Aortic smooth muscle cell (primary cell): ENCODE data around the gene FOSL1. TPM values are rescaled to one million over a fixed set of nuclear protein-coding genes. Genes with fewer than 3 reads are reported as not detected.

ENCODE experiments used
- total RNA-seq: library from RNA; depleted of rRNA; stranded (reverse); fragments of >200 nt; gene quantifications from 2 replicates; pipeline ENCODE4 v1.2.3, GENCODE V29; 2014

The FOSL1 gene
- 24.0 and 32.9 TPM in 2 replicates for total RNA-seq

DNA sequence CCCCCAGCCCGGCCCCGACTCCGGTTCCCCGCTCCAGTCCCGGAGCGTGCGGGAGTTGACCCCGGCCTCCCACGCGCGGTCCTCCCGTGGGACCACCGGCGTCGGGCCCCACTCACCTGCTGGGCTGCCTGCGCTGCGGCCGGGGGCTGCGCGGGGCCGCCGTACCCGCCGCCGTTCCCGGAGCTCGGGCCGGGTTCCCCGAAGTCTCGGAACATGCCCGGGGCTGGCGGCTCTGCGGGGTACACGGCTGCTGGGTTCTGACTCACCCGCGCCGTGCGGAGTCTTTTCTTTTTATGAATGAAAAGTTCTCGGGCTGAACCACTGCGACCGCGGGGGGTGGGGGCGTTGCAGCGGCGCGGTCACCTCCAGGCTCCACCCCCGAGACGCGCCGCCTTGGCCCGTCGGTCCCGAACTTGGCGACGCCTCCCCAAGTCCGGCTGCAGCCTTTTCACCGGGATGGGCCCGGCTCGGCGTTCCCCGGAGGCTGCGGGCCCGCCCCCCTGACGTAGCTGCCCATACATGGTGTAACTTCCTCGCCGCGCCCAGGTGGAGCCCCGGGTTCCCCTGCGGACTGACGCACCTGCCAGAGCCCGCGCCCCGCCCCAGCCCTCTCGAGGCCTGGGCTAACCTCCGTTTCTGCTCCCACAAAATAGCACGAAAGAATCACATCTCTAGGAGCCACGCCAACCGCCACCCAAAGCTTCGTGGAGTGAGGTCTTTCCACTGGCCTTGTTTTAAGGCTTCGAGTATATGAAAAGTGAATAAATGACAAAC lies at the start of gene FOSL1:
Gene FOSL1 (minus strand): TSS at position 264 of the 774 bp plus-strand sequence. CDS start 49 bp downstream, at position 215.

GRCh38 chr11:65945430-65945911 lies 45.3 kb upstream of the FOSL1 start, which contains the start of gene TSGA10IP:
Gene TSGA10IP (plus strand): TSS chr11:65945480. CDS start chr11:65945676, 196 bp downstream.

DNA sequence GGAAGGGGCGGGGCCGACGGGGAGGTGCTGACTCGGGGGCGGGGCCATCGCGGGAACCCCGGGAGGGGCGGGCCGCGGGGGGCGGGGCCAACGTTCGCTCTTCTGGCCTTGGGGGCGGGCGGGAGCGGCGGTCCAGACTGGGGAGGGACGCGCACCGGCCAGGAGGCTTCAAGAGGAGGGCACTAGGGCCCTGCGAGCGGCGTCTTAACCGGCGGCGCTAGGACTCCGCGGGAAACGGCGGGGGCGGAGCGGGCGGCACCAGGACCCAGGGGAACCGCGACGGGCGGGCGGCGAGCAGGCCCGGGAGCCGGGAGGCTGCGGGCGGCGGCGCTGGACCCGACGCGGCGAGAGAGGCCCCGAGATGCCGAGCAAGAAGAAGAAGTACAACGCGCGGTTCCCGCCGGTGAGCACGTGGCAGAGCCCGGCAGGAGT lies 19.0 kb upstream of the FOSL1 start, which contains the start of gene DRAP1:
Gene DRAP1 (plus strand): TSS at position 286 of the 432 bp plus-strand sequence. CDS start 76 bp downstream, at position 362.

DNA sequence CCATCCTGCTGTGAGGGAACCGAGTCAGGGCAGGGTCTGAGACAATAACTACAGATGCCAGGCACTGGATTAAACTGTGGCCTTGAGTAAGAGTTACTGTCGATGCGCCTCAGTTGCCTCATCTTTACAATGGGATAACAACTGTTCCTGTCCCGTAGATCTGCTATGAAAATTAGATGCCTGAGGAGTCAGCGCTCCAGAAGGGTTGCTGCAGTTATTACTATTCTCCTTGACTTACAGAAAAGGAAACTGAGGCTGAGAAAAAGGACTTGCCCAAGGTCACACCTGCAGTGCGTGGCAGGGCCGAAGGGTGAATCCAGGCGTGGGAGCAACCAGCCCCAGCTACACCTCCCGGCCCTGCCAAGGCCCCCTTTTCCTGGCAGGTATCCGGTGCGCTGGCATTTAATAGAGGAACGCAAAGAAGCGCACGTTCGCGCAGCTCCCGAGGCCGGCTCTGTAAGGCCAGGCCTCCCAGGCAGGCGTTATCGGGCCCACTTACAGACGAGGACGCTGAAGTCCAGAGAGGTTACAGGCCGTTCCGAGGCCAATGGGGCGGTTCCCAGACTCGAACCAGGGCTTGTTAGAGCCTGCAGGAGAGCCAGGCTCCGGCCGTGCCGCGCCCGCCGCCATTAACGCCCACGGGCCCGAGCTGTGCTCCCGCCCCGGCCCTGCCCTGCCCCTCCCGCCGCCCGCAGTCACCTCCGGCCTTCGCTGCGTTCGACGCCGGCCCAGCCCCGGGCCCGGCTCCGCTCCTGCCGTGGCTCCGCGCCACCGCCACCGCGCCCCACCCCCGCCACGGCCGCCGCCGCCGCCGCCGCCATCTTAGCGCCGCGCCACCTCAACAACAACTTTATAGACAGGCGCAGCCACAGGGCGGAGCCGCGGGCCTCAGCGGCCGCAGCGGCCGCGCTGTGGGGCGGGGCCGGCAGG lies 18.3 kb upstream of the FOSL1 start, which contains the start of gene C11orf68:
Gene C11orf68 (minus strand): TSS at position 852 of the 930 bp plus-strand sequence. CDS start 31 bp downstream, at position 821.

GRCh38 chr11:65890324-65891218 lies 9.6 kb downstream of the FOSL1 start, which contains the start of gene CCDC85B:
Gene CCDC85B (plus strand): TSS chr11:65890673. CDS start chr11:65890784, 111 bp downstream.

DNA sequence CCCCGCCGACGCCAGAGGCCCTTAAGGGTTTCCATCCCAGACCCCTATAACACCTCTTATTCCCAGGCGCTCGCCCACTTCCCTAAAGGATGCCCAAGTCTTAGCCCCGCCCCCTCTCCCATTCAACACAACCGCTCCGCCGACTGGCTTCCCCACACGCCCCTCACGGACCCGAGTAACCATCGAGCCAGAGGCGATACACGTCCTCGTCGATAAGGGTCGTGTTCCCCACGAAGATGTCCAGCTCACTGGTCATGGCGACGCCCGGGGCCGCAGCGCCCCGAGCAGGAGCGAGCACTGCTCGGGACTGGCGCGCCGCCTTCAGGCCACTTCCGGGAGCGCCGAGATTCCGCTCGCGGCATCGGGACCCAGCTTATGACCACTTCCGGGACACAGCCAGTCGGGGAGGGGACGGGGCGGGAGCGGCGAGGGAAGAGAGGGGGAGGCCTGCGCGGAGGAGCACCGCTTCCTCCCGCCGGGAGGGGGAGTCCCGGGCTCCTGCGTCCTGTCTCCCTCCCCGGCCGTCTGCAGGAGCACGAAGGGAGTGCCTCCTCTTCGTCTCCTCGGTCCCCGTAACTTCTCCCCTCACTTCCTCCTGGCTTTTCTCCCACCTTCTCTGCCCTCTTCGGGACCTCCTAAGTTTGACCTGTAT lies 11.9 kb downstream of the FOSL1 start, which contains the start of gene FIBP:
Gene FIBP (minus strand): TSS at position 309 of the 652 bp plus-strand sequence. CDS start 53 bp downstream, at position 256.

GRCh38 chr11:65879617-65880016 lies 20.6 kb downstream of the FOSL1 start, which contains the start of gene CTSW:
Gene CTSW (plus strand): TSS chr11:65879837. CDS start chr11:65879855, 18 bp downstream.

GRCh38 chr11:65872586-65873317 lies 27.4 kb downstream of the FOSL1 start, which contains the start of gene EFEMP2:
Gene EFEMP2 (minus strand): TSS chr11:65872800. CDS start chr11:65872354, 446 bp downstream.

GRCh38 chr11:65860278-65861164 lies 39.7 kb downstream of the FOSL1 start, which contains the start of gene MUS81:
Gene MUS81 (plus strand): TSS chr11:65860433. CDS start chr11:65860754, 321 bp downstream.

GRCh38 chr11:65857853-65858680 lies 42.1 kb downstream of the FOSL1 start, which contains the start of gene CFL1:
Gene CFL1 (minus strand): TSS chr11:65858180. CDS start chr11:65858099, 81 bp downstream.

Other genes starting within 250 kb of the FOSL1 start
- 20.2 and 20.7 TPM in 2 replicates for gene RELA, start 237.5 kb downstream of the FOSL1 start, total RNA-seq
- gene KAT5, start 188.1 kb downstream of the FOSL1 start, total RNA-seq: 50.4 and 53.0 TPM in 2 replicates
- 42.2 and 42.3 TPM in 2 replicates for gene RNASEH2C, start 179.6 kb downstream of the FOSL1 start, total RNA-seq
- gene AP5B1, start 119.4 kb downstream of the FOSL1 start, total RNA-seq: 4.9 and 5.5 TPM in 2 replicates
- gene OVOL1, start 113.3 kb downstream of the FOSL1 start, total RNA-seq: not detected in 2 replicates
- gene SNX32, start 66.4 kb downstream of the FOSL1 start, total RNA-seq: 0.37 and 0.40 TPM in 2 replicates
- 1,495 and 1,569 TPM in 2 replicates for gene CFL1, start 42.2 kb downstream of the FOSL1 start, total RNA-seq
- 38.2 and 48.4 TPM in 2 replicates for gene MUS81, start 40.0 kb downstream of the FOSL1 start, total RNA-seq
- gene EFEMP2, start 27.6 kb downstream of the FOSL1 start, total RNA-seq: 78.6 and 82.4 TPM in 2 replicates
- 0.12 TPM in 1 of 2 replicates, not detected in the other for gene CTSW, start 20.6 kb downstream of the FOSL1 start, total RNA-seq
- 221 and 262 TPM in 2 replicates for gene FIBP, start 11.9 kb downstream of the FOSL1 start, total RNA-seq
- 80.3 and 83.5 TPM in 2 replicates for gene CCDC85B, start 9.7 kb downstream of the FOSL1 start, total RNA-seq
- gene C11orf68, start 18.7 kb upstream of the FOSL1 start, total RNA-seq: 25.0 and 26.1 TPM in 2 replicates
- 574 and 841 TPM in 2 replicates for gene DRAP1, start 19.0 kb upstream of the FOSL1 start, total RNA-seq
- 0.13 TPM in 1 of 2 replicates, not detected in the other for gene TSGA10IP, start 45.1 kb upstream of the FOSL1 start, total RNA-seq
- 52.0 and 80.1 TPM in 2 replicates for gene SART1, start 61.3 kb upstream of the FOSL1 start, total RNA-seq
- 32.6 and 36.8 TPM in 2 replicates for gene EIF1AD, start 101.8 kb upstream of the FOSL1 start, total RNA-seq
- gene BANF1, start 102.1 kb upstream of the FOSL1 start, total RNA-seq: 16.5 and 25.9 TPM in 2 replicates
- gene CST6, start 111.6 kb upstream of the FOSL1 start, total RNA-seq: 3.3 and 7.6 TPM in 2 replicates
- gene CATSPER1, start 126.1 kb upstream of the FOSL1 start, total RNA-seq: 0.13 and 0.19 TPM in 2 replicates
- gene GAL3ST3, start 148.8 kb upstream of the FOSL1 start, total RNA-seq: not detected in 2 replicates
- 127 and 134 TPM in 2 replicates for gene SF3B2, start 152.0 kb upstream of the FOSL1 start, total RNA-seq
- gene PACS1, start 169.9 kb upstream of the FOSL1 start, total RNA-seq: 23.9 and 47.6 TPM in 2 replicates